Stimulated activated naive CD4-positive, alpha-beta T cell treated with Interleukin-2 at 50 U/mL for 16 hours (primary cell): ENCODE results near the gene RNF217.

Experiments
- DNase-seq: peaks from one replicate; lab custom pipeline; 2025; lab: John Stamatoyannopoulos, UW

Gene RNF217

GRCh38 chr6:124987999-124988591 lies 25.9 kb downstream of the RNF217 start:
- DNase-seq, result no peak

DNA sequence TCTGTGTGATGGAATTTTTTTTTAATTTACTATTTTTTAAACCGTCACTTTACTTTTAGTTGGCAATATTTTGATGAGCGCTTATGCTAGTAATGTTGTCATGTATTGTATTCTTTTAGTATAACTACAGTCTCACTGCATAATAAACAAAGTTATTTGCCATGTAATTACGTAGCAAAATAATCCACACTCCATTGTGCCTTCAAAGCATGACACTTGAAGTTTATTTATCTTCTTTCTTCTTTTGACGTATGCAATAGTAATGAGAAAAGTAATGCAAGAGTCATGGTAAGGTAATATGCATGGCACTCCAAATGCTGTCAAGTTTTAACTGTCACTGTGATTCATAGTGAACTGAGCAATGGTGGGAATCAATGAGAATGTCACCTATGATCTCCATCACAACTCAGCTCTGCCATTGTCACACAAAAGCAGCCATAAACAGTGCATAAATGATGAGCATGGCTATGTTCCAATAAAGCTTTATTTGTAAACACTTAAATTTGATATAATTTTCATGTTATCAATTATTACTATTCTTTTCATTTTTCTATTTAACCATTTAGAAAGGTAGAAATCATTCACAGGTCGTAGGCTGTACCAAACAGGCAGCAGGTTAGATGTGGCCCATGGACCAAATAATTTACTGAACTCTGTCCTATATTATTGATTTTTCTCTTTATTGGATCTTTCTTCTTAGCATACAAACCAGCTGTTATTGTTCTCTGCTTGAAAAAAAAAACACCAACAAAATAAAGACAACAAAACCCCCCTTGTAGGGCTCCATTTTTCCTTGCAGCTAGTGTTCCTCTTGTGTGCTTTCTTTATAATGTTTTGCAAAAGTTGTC lies 27.1 kb downstream of the RNF217 start:
- DNase-seq, result no peak

DNA sequence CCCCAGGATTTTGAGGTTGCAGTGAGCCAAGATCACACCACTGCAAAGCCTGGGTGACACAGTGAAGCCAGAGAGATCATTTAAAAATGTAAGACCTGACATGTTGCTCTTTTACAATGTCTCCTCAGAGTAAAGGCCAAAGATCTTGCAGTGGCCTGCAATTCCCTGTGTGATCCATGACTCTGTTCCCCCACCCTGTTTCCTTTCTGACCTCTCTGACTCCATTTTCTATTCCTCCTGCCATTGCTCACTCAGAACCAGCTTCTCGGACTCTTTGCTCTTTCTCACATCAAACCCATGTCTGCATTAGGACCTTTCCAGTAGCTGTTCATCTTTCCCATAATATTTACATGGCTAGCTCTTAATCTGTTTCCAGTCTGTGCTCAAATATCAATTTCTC lies 28.8 kb downstream of the RNF217 start:
- no peak for DNase-seq

DNA sequence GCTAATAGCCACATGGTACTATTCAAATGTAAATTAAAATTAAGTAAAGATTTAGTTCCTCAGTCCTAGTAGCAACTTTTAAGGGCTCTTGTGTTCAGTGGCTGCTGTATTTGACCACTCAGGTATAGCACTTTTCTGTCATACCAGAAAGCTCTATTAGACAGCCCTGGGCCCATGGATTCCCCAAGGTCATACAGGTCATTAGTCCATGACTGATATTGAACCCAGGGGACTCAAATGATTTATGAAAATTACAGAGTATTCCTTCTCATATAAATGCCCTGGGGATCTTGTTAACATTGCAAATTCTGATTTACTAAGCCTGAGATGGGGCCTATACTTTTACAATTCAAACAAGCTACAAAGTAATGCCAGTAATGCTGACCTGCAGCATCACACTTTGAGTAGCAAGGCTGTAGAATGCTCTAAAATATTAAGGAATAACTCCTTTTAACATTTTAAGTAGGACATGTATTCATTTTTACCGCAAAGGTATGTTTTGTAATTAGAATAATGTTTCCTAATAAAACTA lies 29.6 kb downstream of the RNF217 start:
- DNase-seq, result no peak

DNA sequence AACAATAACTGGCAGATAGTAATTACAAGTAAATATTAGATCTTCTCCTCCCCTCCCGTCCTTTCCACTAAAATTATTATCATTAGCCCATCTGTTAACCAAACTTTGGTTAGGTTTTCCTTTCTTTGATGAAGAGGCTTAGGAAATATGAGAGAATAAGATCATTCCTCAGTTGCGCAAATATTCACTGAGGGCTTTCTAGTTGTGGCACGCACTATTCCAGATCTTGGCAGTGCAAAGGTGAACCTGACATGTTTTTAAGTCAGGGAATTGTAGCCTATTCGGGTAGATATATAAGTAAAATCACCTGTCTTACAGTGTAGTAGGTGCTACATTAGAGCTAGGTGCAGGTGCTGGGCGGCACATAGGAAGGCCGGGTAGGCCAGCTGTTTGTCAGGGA lies 31.1 kb downstream of the RNF217 start:
- DNase-seq, result no peak

DNA sequence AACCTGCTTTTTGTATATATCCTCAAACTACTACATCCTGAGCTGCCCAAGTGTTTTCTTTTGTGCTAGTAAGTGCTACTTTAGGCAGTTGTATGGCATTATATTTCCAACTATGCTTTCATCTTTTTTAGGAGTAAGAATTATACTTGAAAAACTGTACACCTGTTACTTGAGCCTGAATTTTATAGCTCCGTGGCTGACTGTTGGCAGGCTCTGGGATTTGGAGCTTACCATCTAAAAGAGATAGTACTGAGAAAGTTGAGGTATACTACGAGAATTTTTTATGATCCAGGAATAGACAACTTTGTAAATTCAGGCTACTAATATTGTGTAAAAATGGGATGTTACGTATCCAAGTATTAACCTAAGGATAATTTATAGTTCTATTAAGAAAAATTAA lies 32.4 kb downstream of the RNF217 start:
- DNase-seq, result no peak

- DNase-seq, result no peak
Measured at GRCh38 chr6:124995131-124995530, 32.9 kb downstream of the RNF217 start.

GRCh38 chr6:124995645-124996325 lies 33.5 kb downstream of the RNF217 start:
- no peak for DNase-seq

DNA sequence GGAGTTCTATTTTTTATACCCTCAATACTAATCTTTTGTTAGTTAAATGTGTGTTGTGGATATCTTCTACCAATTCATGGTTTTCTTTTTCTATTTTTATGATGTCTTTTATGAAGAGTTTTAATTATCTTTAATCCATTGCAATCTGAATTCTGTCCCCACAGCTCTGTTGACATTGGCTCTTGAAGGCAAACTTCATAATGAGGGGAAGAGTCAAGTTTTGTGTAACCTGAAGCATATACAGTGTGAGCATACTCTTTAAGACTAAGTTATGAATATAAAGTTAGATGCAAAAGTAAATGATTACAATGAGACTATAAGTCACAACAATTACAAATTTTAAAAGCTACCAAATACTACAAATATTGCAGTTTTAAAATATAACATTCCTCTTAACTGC lies 34.2 kb downstream of the RNF217 start:
- DNase-seq, result no peak

- no peak for DNase-seq
Measured at GRCh38 chr6:124997196-124997875, 35.1 kb downstream of the RNF217 start.

- no peak for DNase-seq
Measured at GRCh38 chr6:124999105-124999764, 37.0 kb downstream of the RNF217 start.

DNA sequence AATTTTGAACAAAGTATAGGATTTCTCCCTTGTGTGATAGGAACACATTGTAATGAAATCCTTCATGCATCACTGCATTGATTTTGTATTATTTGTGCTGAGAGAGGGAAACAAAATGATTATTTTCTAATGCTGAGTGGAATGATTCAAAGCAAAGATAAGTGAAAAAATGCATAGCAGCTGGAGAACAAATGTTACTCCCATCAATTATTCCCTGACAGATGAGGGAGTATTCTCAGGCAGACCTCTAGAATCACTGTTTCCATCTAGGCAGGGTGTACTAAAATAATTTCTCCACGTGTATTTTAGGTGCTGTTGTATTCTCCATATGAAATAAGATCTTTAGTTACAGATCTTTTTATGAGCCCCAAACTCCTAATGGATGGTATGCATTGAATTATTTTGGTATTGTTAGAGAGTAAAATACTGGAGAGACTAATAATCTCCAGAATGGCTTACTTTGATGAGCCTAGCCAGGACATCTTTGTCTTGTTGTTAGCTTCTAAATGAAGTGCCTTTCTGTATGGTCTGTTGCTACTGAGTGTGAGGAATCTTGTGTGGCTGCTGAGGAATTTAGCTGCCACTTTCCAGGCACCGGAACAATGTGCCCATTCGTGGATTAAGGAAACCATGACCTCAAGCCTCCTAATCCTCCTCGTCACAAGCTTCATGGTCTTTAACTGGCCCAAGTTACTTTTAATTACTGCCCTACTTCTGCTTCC lies 39.6 kb downstream of the RNF217 start:
- DNase-seq, result no peak

- DNase-seq, result no peak
Measured at GRCh38 chr6:125002406-125002741, 40.1 kb downstream of the RNF217 start.

GRCh38 chr6:125003070-125003469 lies 40.8 kb downstream of the RNF217 start:
- no peak for DNase-seq

GRCh38 chr6:125004198-125004597 lies 42.0 kb downstream of the RNF217 start:
- DNase-seq, result no peak

DNA sequence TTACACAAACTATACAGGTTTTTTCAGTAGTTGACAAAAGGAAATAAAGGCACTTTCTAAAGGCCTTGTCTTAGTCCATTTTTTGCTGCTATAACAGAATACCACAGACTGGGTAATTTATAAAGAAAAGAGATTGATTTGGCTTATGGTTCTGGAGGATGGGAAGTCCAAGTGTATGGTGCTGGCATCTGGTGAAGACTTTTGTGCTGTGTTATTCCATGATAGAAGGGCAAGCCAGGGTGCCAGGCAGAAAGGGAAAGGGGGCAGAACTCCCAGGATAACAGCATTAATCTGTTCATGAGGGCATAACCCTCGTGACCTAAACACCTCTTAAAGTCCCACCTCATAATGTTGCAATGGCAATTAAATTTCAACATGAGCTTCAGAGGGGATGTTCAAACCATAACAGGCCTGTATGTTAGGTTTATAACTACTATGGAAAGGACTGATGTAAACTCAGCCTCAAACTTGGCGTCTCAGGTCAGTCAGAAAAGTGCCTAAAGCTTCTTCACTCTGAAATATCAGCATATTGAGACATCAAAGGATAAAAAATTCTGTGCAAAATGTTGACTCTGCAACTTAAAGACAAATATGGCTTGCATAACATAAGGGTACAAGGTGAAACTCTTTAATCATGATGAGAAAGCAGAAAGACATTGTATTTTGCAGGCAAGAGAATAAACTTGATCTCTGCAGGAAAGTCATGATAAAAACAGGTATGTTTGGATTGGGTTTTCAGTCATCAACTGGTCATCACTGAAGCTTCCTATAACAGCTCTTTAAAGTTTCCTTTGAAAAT lies 42.8 kb downstream of the RNF217 start:
- DNase-seq, result no peak

- DNase-seq, result no peak
Measured at GRCh38 chr6:125008261-125008703, 46.0 kb downstream of the RNF217 start.

- DNase-seq, result no peak
Measured at GRCh38 chr6:125008957-125009356, 46.7 kb downstream of the RNF217 start.

GRCh38 chr6:125009578-125009977 lies 47.3 kb downstream of the RNF217 start:
- no peak for DNase-seq

DNA sequence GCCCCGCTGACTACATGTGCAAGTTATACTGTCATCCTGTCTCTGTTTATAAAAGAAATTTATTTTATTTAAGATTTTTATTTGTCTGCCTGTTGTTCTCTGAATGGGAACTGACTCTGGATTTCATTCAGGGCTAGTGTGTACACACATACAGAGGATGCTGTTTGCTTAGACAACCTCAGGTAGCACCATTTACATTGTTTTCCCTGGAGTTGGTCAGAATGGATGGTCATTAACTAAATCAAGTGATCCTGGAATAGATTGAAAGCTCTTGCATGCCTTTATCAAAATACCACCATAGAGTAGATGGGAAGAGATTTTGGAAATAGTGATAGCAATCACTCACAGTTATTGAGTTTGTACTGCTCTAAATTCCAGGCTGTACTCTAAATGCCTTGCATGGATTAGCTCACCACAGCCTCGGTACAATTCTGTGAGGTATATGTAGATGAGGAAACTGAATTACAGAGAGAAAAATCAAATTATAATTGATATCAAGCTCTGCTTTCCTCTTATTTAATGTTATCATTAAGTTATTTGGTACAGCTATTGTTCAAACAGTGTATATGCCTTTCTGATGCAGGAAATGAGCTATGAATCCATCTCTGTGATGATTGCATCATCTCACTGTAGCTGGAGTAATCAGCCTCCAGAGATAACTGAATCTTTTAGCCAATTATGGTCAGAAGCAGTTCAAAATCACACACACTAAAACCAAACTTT lies 51.9 kb downstream of the RNF217 start:
- DNase-seq, result no peak
